Activated CD4-positive, CD25-positive, alpha-beta regulatory T cell treated with anti-CD3 and anti-CD28 coated beads, Interleukin-2, amount 50 U/mL, for 16 hours (primary cell): Measurements from ENCODE around the gene BAHD1.

ENCODE experiments used
- DNase-seq: peaks from one replicate; pipeline ENCODE4 v3.0.0-alpha.2; 2020; ENCODE audit warnings: low read depth, low spot score

The BAHD1 gene

DNA sequence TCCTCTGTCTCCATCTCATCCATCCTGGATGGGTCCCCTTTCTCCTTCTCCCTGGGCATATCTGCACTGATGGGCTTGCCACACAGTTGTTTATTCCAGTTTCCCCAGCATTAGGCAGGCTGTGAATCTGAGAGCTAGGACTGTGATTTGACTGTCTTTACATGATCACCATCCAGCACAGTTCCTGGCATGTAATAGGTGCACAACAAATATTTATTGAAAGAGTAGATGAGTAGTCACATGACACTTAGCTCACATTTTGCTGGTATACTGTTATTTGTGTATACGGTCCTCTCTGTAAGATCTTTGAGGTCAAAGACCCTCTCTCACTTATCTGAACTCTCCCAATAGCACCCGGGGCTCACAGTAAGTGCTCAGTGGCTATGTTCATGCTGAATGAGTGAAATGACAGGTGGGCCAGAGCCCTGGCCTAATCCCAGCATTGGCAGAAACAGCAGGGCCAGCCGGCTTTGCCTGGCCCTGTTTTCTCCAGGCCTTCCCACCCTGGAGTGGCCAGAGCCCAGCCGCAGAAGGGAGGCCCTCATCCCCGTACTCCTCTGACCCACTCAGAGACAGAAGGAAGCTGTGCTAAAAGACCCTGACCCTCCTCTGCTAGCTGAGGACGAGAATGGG, 16.2 kb upstream of the BAHD1 start:
- no peak for DNase-seq

- no peak for DNase-seq
Measured at GRCh38 chr15:40425681-40426080, 15.1 kb upstream of the BAHD1 start.

DNA sequence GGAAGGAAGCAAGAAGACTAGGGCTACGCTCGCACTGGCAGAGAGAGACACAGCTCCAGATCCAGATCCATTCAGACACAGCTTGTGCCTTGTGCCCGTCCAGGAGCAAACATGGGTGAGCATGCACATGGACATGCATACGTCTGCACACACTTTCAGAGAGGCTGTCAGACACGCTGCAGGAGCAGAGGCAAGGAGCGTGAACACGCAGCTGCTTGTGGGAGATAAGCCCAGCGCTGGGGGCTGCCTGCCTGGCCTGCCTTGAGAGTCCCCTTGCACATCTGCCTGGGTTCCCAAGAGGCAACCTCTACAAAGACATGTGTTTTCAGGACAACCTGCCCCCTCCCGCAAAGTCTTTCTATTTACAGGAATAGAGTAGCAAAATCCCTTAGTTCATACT, 13.6 kb upstream of the BAHD1 start:
- DNase-seq, result no peak

GRCh38 chr15:40428185-40428584, 12.6 kb upstream of the BAHD1 start:
- no peak for DNase-seq

DNA sequence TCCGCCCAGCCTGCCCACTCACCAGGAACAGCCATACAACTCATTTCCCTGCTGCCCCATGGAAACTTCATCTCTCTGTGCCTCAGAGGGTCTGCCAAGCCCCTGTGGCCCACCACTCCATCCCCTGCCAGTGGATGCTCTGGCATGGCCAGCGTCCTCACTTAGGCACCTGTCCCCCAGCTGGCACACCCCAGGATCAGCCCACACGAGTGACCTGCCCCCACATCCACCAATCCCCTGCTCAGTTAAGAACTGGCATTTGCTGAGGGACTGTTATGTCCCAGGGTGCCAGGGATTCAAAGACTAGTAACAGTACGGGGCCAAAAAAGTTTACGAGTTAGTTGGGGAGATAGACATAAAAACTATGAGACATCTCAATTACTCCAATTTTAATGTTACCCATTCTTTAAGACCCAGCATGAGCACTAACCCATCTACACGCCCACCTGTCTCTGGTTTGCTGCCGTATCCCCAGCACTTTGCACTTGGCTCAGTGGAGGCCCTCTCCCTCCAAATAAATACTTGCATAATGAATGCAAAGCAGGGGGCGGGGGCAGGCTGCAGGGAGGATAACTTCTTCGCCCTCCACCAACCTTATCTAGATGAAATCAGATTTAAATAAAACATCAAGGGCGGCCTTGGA, 11.6 kb upstream of the BAHD1 start:
- DNase-seq, result no peak

- no peak for DNase-seq
Measured at GRCh38 chr15:40430271-40430805, 10.4 kb upstream of the BAHD1 start.

DNA sequence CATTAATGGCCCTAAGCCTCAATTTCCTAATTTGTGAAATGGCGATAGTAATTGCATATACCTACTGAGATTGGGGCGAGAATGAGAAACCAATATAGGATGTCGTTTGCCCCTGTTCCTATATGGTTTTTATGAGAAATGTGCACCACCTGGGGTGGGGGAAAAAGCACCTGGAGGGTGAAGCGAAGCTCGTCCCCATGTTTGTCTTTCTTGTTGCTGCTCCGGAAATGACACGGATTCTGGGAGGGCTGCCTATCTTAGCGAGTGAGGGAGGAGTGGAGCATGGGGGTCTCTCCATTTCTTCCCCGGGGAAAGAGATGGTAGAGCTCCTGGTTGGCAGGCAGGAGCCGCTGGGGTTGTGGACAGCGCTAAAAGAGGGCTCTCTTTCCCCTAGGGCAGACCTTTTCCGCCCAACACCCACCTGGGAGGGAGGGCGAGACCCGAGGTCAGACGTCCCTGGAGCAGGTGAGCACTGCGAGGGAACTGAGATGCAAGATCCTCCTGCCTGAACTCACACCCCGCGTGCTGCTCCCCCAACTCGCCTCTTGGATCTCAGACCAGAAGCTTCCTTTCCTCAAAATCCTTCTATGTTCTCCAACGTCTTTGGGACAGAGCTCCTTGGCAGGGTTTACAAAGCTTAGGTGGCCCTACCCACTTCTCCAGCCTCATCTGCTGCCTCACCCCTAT, 5.6 kb upstream of the BAHD1 start:
- no peak for DNase-seq

- no peak for DNase-seq
Measured at GRCh38 chr15:40435710-40436089, 5.1 kb upstream of the BAHD1 start.

- DNase-seq, result no peak
Measured at GRCh38 chr15:40436116-40436891, 4.4 kb upstream of the BAHD1 start.

GRCh38 chr15:40436892-40437751, 3.6 kb upstream of the BAHD1 start:
- DNase-seq, result no peak

DNA sequence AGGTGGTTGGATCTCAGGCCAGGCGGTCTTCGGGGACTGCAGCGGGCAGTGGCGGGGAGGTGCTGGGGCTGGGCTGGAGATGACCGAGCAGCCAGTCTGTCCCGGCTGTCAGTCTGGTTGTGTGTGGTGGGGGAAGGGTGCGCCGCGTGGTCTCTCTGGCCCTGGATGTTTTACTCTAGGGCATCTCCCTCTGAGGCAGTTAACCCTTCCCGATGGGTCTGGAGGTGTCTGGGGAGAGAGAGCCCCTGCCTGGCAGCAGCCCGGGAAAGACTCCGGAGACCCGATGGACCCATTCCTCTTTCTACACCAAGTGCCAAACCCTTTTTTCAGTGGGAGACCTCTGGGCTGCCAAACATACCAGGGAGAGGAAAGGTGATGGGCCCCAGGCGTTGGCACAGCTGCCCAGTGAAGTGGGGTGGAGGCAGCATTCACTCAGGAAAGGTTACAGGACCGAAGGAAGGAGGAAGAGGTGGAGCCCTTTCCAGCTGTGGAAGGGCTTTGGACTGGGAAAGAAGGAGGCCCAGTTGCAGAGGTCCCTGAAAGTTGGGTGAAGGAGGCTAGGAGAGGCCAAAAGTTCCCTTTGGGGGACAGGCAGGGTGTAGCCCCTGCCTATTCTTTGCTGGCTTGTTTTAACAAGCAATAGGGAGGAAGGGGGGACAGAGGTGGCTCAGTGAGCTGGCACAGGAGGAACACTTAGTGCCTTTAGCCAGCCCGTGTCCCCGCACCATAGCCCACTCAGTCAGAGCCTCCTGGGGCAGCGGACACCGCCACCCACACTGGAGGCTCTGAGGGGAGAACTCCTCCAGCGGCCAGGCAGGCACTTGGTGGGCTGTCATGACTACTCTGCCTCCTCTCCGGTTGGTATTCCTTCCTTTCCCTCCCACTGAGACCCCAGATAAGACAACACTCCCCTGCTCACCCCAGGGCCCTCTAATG, 2.7 kb upstream of the BAHD1 start:
- no peak for DNase-seq

DNA sequence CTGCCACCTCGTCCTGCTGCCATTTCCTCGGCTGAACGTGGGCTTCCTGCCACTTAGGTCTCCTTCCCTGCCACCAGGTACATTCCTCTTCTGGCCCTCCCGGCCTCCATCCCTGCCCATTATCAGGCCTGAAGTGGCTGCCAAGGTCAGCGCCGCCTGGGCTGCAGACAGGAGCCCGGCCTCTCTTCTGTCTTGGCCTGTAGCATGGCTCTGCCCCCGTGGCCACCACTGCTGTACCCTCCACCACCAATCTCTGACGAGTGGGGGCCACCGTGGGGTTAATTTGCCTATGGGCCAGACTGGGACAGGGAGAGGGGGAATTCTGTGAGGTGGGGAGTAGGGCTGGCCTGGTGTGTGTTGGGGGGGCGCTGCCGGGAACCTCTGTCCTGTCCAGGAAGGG, 2.0 kb upstream of the BAHD1 start:
- no peak for DNase-seq

DNA sequence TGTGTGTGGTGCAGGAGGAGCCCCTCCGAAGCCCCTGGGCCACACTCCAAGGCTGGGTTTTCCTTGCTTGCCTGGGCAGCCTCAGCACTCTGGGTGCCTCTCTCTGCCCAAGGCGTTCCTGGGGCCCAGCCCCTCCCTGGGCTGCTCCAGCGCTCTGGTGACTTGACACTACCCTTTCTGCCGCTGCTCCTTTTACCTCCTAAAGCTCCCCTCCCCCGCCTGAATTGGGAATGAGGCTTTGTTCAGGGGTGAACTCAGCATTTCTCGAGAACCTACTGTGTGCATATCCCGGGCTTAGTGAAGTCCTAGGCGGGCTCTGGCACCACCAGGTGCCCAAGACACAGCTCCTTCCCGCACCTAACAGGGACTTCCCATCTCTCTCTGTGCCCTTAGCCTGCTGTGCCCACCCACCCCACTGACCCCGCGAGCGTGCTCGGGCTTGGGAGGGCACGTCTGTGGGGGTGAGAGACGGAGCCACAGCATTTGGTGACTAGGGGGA, 1.2 kb upstream of the BAHD1 start:
- DNase-seq, result no peak

GRCh38 chr15:40439960-40440742, 602 bp upstream of the BAHD1 start:
- no peak for DNase-seq

GRCh38 chr15:40441565-40442531, 1.1 kb downstream of the BAHD1 start:
- DNase-seq, result no peak

DNA sequence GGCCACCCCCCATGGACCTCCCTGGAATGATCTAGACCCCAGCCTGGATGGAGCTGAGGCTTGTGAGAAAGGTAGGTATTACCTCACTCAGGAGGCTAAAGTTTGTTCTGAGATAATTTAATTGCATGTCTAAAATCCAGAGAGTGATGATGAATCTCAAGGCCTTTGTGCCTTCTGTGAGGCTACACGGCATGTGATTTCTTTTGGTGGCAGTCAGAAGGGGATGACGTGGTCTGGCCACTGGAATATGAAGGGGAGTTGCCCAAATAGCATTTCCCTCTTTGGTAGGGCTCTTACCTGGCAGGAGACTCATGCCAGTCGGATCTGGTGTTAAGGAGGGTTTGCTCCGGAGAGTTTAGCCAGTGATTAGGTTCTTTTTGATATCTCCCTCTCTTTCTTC, 2.5 kb downstream of the BAHD1 start:
- DNase-seq, result no peak

GRCh38 chr15:40443846-40444245, 3.1 kb downstream of the BAHD1 start:
- no peak for DNase-seq

- no peak for DNase-seq
Measured at GRCh38 chr15:40444736-40445135, 4.0 kb downstream of the BAHD1 start.
